HG03039 (cell line): ENCODE data around the gene RAB40C.
"Not testable (repeated sequence)": the region's sequence is repeated elsewhere in the genome, so short reads cannot be mapped to it uniquely, and the experiment has no call there.

Experiments used
- ATAC-seq: cut with Tn5 transposase; IDR thresholded peaks from one replicate; pipeline ENCODE4 v1.9.1; 2021; ENCODE audit warnings: mild to moderate bottlenecking, moderate library complexity; ENCODE audit not compliant: unreplicated experiment

The RAB40C gene

DNA sequence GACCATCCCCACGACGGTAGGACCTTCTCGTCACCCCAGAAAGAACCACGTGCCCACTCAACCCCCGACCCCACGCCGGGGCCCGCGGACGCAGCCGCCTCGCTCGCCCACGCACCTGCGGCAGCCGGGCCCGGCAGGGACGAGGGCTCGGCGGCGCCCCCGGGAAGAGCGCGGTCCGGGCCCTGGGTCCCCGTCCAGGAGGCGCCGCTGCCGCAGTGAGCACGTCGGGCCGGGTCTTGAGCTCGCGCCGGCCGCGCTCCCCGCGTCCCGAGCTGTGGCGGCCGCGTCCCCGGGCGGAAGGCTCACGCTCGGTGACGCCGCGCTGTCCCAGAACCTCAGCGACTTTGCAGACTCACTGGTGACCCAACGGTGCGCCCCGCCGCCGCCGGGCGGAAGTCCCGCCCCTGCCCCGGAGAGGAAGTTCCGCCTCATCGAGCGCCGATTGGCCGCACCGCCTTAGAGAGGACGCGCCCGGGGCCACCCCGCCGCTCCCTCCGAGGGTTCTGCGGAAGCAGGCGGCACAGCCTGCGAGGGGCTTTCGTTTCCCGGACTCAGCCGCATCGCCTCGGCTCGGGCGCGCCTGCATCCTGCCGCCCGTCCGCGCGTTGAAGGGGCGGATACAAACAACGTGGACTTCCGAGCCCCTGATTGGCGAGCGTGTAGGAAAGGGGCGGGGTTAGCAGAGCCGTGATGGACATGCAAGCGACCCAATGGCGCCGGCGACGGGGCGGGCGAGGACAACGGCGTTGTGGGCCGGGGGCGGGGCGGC lies 793 bp upstream of the RAB40C start:
- peak; percentile 68 for ATAC-seq

- no peak for ATAC-seq
Measured at GRCh38 chr16:590188-590814, 435 bp downstream of the RAB40C start.

- no peak for ATAC-seq
Measured at GRCh38 chr16:590815-591200, 942 bp downstream of the RAB40C start.

DNA sequence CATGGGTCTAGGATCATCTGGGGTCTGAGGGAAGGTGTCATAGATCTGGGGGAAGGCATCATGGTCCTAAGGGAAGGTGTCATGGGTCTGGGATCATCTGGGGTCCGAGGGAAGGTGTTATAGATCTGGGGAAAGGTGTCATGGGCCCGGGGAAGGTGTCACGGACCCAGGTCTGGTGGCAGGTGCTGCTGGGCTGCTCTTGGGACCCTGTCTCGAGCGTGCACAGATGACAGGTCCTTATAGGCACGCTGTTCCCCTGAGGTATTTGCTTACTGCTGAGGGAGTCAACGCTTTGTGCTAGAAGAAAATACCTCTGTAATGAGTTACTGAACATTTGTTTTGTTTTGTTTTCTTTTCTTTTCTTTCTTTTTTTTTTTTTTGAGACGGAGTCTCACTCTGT lies 1.4 kb downstream of the RAB40C start:
- no peak for ATAC-seq

GRCh38 chr16:591892-592517 lies 2.1 kb downstream of the RAB40C start:
- ATAC-seq, result no peak

- no peak for ATAC-seq
Measured at GRCh38 chr16:592518-593306, 2.8 kb downstream of the RAB40C start.

GRCh38 chr16:593406-593805 lies 3.5 kb downstream of the RAB40C start:
- ATAC-seq, result no peak

- no peak for ATAC-seq
Measured at GRCh38 chr16:593807-594206, 3.9 kb downstream of the RAB40C start.

DNA sequence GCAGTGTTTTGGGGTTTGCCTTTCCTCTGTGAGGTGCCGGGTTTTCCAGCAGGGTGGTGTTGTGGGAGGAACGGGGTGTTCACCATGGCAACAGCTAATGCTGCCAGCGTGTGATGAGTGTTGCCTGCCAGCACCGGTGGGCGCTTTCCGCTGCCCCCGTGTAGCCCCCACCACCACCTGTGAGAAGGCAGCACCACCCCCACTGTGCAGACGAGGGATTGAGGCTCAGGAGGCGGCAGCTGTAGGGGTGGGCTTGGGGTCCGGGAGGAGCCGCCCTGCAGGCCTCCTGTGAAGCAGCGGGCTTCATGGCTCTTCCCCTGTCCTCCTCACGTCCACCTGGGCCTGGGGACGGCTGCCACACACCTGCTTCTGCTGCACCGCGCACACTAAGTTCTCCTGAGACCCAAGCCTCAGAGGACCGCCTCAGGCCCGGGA lies 5.2 kb downstream of the RAB40C start:
- no peak for ATAC-seq

GRCh38 chr16:595942-596735 lies 6.3 kb downstream of the RAB40C start:
- no peak for ATAC-seq

DNA sequence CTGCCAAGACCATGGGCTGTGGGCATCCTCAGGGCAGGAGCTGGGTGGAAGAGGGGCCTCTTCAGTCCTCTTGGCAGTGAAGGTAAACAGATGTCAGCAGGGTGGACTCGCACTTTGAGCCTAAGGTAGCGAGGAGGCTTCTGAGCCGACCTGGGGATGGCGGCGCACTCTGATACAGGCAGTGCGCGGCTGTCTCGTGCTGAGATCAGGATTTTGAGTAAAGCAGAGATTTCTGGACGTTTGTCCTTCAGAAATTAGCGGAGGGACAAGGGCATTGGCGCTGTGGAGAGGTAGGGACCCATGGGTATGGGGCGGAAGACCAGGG lies 6.8 kb downstream of the RAB40C start:
- no peak for ATAC-seq

GRCh38 chr16:597655-598054 lies 7.8 kb downstream of the RAB40C start:
- not testable (repeated sequence) for ATAC-seq

DNA sequence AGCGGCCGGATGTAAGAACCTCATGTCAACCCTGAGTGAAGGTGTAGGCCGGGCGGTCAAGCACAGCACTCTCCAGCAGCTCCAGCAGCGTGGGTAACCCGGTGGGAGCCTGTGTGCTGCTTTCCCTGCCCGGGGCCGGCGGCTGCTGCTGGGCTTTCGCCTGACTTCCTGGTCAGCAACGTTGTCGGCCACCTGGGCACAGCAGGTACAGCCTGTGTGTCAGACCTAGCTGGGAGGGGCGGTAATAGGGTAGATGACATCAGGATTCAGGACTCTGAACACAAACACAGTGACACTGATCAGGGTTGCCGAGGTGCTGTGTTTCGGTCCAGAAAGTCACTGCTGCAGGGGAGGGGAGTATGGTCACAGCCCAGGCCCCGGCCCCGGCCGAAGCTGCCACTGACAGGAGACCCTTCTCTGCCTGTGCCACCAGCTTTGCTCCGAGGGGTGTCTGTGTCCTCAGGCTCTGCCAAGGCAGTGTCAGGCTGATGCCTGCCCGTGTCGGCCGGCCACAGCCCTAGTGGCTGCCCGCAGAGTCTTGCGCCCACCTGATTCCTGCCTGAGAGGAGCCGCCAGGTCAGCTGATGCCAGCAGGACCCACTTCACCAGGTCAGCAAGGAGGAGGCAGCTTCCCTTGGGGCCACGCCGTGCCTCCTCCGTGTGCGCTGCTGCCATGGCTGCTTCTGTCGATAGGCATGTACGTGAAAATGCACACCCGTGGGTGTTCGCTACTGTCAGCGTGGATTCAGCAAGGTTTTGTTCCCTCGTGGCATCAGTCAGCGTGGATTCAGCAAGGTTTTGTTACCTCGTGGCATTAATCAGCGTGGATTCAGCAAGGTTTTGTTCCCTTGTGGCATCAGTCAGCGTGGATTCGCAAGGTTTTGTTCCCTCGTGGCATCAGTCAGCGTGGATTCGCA lies 9.2 kb downstream of the RAB40C start:
- ATAC-seq, result no peak

GRCh38 chr16:600781-601180 lies 10.9 kb downstream of the RAB40C start:
- no peak for ATAC-seq

DNA sequence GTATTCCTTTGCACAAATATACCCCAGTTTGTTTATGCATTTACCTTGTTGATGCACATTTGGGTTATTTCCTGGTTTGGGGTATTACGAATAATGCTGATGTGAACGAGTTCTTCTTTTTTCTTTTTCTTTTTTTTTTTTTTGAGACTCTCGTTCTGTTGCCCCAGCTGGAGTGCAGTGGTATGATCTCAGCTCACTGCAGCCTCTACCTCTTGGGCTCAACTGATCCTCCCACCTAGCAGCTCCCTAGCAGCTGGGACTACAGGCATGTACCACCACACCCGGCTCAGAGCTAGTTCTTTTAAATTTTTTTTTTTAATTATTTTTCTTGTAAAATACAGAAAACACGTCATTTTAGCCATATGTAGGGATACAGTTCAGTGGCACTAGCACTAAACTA lies 14.1 kb downstream of the RAB40C start:
- ATAC-seq, result no peak

DNA sequence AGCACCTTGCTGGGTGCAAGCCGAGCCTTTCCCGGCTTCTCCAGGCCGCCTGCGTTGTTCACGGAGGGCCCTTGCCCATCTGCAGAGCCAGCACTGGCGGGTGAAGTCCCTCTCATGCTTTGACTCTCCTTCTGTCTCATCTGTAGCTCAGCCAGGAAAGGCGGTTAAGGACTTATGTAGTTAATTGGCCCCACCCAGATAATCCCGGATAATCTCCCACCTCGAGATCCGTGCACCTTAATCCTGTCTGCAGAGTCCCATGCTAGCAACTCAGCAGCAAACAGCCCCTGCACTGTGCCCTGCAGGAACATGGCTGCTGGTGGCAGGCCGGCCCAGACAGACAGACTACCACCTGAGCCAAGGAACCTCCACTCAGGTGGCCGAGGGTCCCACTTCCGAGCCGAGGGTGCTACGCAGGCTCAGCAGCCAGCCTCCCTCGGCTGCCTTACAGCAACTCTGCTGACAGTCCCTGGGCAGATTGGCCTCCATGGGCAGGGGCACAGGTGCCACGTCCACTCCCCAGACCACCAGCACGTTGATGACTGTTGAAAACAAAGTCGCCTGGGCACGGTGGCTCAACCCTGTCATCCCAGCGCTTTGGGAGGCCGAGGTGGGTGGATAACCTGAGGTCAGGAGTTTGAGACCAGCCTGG lies 16.9 kb downstream of the RAB40C start:
- ATAC-seq, result no peak

DNA sequence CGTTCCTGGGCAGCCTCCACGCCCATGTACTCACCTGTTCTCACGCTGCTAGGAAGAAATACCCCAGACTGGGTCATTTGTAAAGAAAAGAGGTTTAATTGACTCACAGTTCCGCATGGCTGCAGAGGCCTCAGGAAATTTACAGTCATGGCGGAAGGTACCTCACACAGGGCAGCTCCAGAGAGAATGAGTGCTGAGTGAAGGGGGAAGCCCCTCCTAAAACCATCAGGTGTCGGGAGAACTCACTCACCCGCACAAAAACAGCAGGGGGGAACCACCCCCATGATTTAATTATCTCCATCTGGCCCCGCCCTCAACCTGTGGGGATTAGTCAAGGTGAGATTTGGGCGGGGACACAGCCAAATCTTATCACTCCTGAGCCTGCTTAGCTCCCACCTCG lies 18.2 kb downstream of the RAB40C start:
- no peak for ATAC-seq

- ATAC-seq, result no peak
Measured at GRCh38 chr16:609316-609715, 19.4 kb downstream of the RAB40C start.

DNA sequence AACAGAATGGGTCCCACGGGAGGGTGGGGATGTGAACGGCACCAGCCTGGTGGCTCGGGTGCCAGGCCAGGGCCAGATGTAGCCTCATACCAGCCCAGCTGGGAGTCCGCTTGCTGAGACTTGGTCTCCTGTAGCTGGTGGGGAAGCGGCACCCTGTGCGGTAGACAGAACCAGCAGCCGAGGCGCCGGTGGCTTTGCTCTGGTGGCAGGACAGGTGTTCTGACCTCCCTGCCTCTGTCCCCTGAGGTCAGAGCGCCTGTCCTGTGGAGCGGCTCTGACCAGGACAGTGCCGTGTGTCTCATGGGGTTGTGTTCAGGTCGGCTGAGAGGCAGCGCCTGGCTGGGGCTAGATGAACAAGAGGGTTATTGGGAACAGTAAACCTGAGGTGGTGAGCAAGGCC lies 20.1 kb downstream of the RAB40C start:
- ATAC-seq, result no peak
